ENCODE data around the gene PROCA1.
A peak's percentile ranks its signal among the peaks of the same experiment; 100 is the strongest.

DNA sequence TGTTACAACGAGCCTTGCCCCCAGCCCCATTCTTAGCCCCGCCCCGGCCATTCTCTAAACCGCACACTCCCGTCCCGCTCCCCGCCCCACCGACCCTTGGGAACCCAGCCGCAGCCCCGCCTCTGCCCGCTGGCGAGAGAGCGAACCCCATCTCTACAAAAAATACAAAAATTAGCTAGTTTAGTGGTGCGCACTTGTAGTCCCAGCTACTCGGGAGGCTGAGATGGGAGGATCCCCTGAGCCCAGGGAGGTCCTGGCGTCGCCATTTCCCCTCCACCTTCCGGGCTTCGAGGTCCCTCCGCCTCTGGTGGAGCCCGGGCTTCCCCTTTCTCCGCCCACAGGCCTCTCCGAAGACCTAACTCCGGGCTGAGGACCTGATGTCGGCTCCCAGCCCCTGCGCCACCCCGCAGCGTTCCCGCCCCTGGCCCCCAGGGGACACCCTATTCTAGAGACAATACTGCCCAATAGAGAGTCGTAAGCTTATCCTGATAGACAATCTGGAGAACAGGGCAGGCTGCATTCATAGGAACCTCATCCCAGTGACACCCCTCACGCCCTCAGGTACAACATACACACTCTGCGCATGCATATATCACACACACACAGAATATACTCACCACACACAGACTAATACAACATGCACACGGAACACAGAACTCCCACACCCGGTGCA is 480 bp upstream of the PROCA1 start:
- TF ChIP-seq, protein P1, sequence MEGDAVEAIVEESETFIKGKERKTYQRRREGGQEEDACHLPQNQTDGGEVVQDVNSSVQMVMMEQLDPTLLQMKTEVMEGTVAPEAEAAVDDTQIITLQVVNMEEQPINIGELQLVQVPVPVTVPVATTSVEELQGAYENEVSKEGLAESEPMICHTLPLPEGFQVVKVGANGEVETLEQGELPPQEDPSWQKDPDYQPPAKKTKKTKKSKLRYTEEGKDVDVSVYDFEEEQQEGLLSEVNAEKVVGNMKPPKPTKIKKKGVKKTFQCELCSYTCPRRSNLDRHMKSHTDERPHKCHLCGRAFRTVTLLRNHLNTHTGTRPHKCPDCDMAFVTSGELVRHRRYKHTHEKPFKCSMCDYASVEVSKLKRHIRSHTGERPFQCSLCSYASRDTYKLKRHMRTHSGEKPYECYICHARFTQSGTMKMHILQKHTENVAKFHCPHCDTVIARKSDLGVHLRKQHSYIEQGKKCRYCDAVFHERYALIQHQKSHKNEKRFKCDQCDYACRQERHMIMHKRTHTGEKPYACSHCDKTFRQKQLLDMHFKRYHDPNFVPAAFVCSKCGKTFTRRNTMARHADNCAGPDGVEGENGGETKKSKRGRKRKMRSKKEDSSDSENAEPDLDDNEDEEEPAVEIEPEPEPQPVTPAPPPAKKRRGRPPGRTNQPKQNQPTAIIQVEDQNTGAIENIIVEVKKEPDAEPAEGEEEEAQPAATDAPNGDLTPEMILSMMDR (IDR thresholded peaks at IDR 0.05): peak in 1 of 6 experiments; percentile 6
- TF ChIP-seq POLR2A (IDR thresholded peaks at IDR 0.05): peak in 1 of 4 donors; percentile 12
